K562 (cell line): ENCODE results near the gene PEF1.

Experiments
- BRF2 ChIP-seq: IDR thresholded peaks from 3 replicates; pipeline ENCODE4 v1.6.1; 2011; ENCODE audit warnings: borderline replicate concordance, mild to moderate bottlenecking; ENCODE audit not compliant: insufficient read length, insufficient read depth
- CTCF ChIP-seq, 3 experiments: IDR thresholded peaks in 2 of 3; conservative IDR thresholded peaks in 1 of 3; 2 replicates each; pipeline ENCODE4 v1.5.1; 2011 to 2012; ENCODE audit warnings: low read length in 3 of 3, mild to moderate bottlenecking in 3 of 3, control low read depth in 2 of 3, improper control_type of control experiment in 1 of 3, inconsistent platforms in 1 of 3, low read depth in 1 of 3, mixed read lengths in 1 of 3, moderate library complexity in 1 of 3; ENCODE audit not compliant: insufficient read depth in 2 of 3
- FOXP1 ChIP-seq: sonication (generic); formaldehyde crosslinking; IDR thresholded peaks from 2 replicates; pipeline ENCODE4 v1.8.0; 2022; ENCODE audit warnings: mild to moderate bottlenecking, missing genetic modification reagents
- KDM2B ChIP-seq: fragments of 250-450 bp; sonication (Bioruptor Pico); IDR thresholded peaks from 2 replicates; pipeline ENCODE4 v1.8.0; 2021; ENCODE audit warnings: mild to moderate bottlenecking, moderate library complexity
- YY1 ChIP-seq, 3 experiments: IDR thresholded peaks; 2 replicates each; pipeline ENCODE4 v1.6.1; 2011; ENCODE audit warnings: low read length in 2 of 3, mild to moderate bottlenecking in 2 of 3, moderate library complexity in 2 of 3, borderline replicate concordance in 1 of 3, control low read depth in 1 of 3, low read depth in 1 of 3; ENCODE audit not compliant: insufficient read depth in 3 of 3, insufficient replicate concordance in 2 of 3, control insufficient read depth in 1 of 3, insufficient read length in 1 of 3; ENCODE audit errors: extremely low read depth in 1 of 3
- ZHX1 ChIP-seq: fragments of 150-350 bp; conservative IDR thresholded peaks from 2 replicates; pipeline ENCODE4 v1.6.1; 2014; ENCODE audit warnings: low read length

GRCh38 chr1:31614414-31615005 is 30.2 kb downstream of the PEF1 start:
- no peak for TF ChIP-seq KDM2B
- no peak for TF ChIP-seq YY1 (IDR thresholded peaks at IDR 0.05; ENCODE audit: borderline replicate concordance in 1 of 3, control insufficient read depth in 1 of 3, extremely low read depth in 1 of 3, insufficient read depth in 3 of 3, insufficient read length in 1 of 3, insufficient replicate concordance in 2 of 3, low read depth in 1 of 3, low read length in 2 of 3)
- no peak for TF ChIP-seq CTCF (IDR thresholded peaks at IDR 0.05 in 2 of 3, conservative IDR thresholded peaks at IDR 0.05 in 1 of 3; ENCODE audit: insufficient read depth in 2 of 3, low read depth in 1 of 3, low read length in 3 of 3)
- no peak for TF ChIP-seq FOXP1
- TF ChIP-seq BRF2 = no peak
- TF ChIP-seq ZHX1 = no peak
